H9 (cell line): ENCODE data around the gene IZUMO4. TPM values are rescaled to one million over a fixed set of nuclear protein-coding genes. Genes with fewer than 3 reads are reported as not detected.

Source experiments
- DNase-seq: peaks from one replicate; pipeline ENCODE4 v3.0.0-alpha.2; 2017
- H2AFZ ChIP-seq: one replicate; pipeline ENCODE4 v1.6.1; 2013; ENCODE audit warnings: mild to moderate bottlenecking, low read length, control low read depth, moderate library complexity
- H2AK5ac ChIP-seq: 2 replicates; pipeline ENCODE4 v1.6.1; 2013; ENCODE audit warnings: low read length, control low read depth, mixed read lengths; ENCODE audit not compliant: insufficient read length
- H2BK120ac ChIP-seq: one replicate; pipeline ENCODE4 v1.6.1; 2013; ENCODE audit warnings: low read depth, mild to moderate bottlenecking, low read length, control low read depth, inconsistent platforms; ENCODE audit not compliant: poor library complexity, severe bottlenecking
- H2BK12ac ChIP-seq: 2 replicates; pipeline ENCODE4 v1.6.1; 2013; ENCODE audit warnings: low read length, control low read depth, mixed read lengths, low read depth; ENCODE audit not compliant: insufficient read length
- H2BK15ac ChIP-seq: 2 replicates; pipeline ENCODE4 v1.6.1; 2013; ENCODE audit warnings: low read depth, low read length, control low read depth
- H2BK20ac ChIP-seq: one replicate; pipeline ENCODE4 v1.6.1; 2013; ENCODE audit warnings: low read depth, mild to moderate bottlenecking, low read length, control low read depth, inconsistent platforms; ENCODE audit not compliant: poor library complexity, severe bottlenecking
- H2BK5ac ChIP-seq: 2 replicates; pipeline ENCODE4 v1.6.1; 2013; ENCODE audit warnings: low read length, control low read depth, mixed read lengths; ENCODE audit not compliant: insufficient read length
- H3K14ac ChIP-seq: 2 replicates; pipeline ENCODE4 v1.6.1; 2013; ENCODE audit warnings: low read length, control low read depth; ENCODE audit not compliant: insufficient read depth
- H3K18ac ChIP-seq: 2 replicates; pipeline ENCODE4 v1.6.1; 2013; ENCODE audit warnings: low read depth, mild to moderate bottlenecking, mixed read lengths, low read length, control low read depth; ENCODE audit not compliant: insufficient read length
- H3K23ac ChIP-seq: 2 replicates; pipeline ENCODE4 v1.6.1; 2013; ENCODE audit warnings: low read length, control low read depth, mixed read lengths, low read depth; ENCODE audit not compliant: insufficient read length
- H3K23me2 ChIP-seq: 2 replicates; pipeline ENCODE4 v1.6.1; 2013; ENCODE audit warnings: low read depth, mild to moderate bottlenecking, mixed read lengths, low read length, control low read depth; ENCODE audit not compliant: insufficient read length, poor library complexity, severe bottlenecking
- H3K27ac ChIP-seq: 2 replicates; pipeline ENCODE4 v1.5.1; 2013; ENCODE audit warnings: low read length, control low read depth, mixed read lengths, low read depth; ENCODE audit not compliant: insufficient read length
- H3K27me3 ChIP-seq: 2 replicates; pipeline ENCODE4 v1.6.1; 2013; ENCODE audit warnings: low read length, control low read depth, inconsistent platforms; ENCODE audit not compliant: insufficient read depth
- H3K4ac ChIP-seq: 2 replicates; pipeline ENCODE4 v1.6.1; 2013; ENCODE audit warnings: low read depth, mild to moderate bottlenecking, control low read depth, inconsistent platforms, low read length, moderate library complexity
- H3K4me1 ChIP-seq: 2 replicates; pipeline ENCODE4 v1.6.1; 2013; ENCODE audit warnings: low read length, control low read depth, inconsistent platforms; ENCODE audit not compliant: insufficient read depth
- H3K4me2 ChIP-seq: 2 replicates; pipeline ENCODE4 v1.6.1; 2013; ENCODE audit warnings: low read length, control low read depth, mixed read lengths; ENCODE audit not compliant: insufficient read length, insufficient read depth
- H3K56ac ChIP-seq: 2 replicates; pipeline ENCODE4 v1.6.1; 2013; ENCODE audit warnings: low read depth, mild to moderate bottlenecking, mixed read lengths, low read length, control low read depth; ENCODE audit not compliant: insufficient read length
- H3K79me1 ChIP-seq: 2 replicates; pipeline ENCODE4 v1.6.1; 2013; ENCODE audit warnings: low read depth, mild to moderate bottlenecking, moderate library complexity, low read length, control low read depth, inconsistent platforms; ENCODE audit not compliant: insufficient read depth, poor library complexity, severe bottlenecking
- H3K79me2 ChIP-seq: 2 replicates; pipeline ENCODE4 v1.6.1; 2013; ENCODE audit warnings: low read length, control low read depth, inconsistent platforms; ENCODE audit not compliant: insufficient read depth
- H3K9ac ChIP-seq: 2 replicates; pipeline ENCODE4 v1.6.1; 2013; ENCODE audit warnings: low read length, control low read depth, mixed read lengths; ENCODE audit not compliant: insufficient read length; ENCODE audit errors: extremely low read depth
- H3K9me3 ChIP-seq: one replicate; pipeline ENCODE4 v1.6.1; 2013; ENCODE audit warnings: low read depth, low read length, inconsistent platforms; ENCODE audit not compliant: control insufficient read depth
- H3T11ph ChIP-seq: one replicate; pipeline ENCODE4 v1.6.1; 2013; ENCODE audit warnings: mild to moderate bottlenecking, low read length, control low read depth, inconsistent platforms
- H4K20me1 ChIP-seq: one replicate; pipeline ENCODE4 v1.6.1; 2013; ENCODE audit not compliant: control insufficient read depth, insufficient read length, insufficient read depth
- H4K5ac ChIP-seq: 2 replicates; pipeline ENCODE4 v1.6.1; 2013; ENCODE audit warnings: low read depth, mild to moderate bottlenecking, mixed read lengths, low read length, control low read depth; ENCODE audit not compliant: insufficient read length
- H4K8ac ChIP-seq: replicated peaks from 2 replicates; pipeline ENCODE4 v1.6.1; 2013; ENCODE audit warnings: low read length, control low read depth, mixed read lengths, low read depth; ENCODE audit not compliant: insufficient read length
- H4K91ac ChIP-seq: 2 replicates; pipeline ENCODE4 v1.6.1; 2013; ENCODE audit warnings: low read depth, mild to moderate bottlenecking, moderate library complexity, mixed read lengths, low read length, control low read depth; ENCODE audit not compliant: insufficient read length
- H3K27ac Mint-ChIP-seq, 3 experiments: 2 replicates in 2 of 3; 3 replicates in 1 of 3; pipeline ENCODE4 v1.8.0; 2020 to 2021; ENCODE audit warnings: mixed read lengths in 3 of 3, mild to moderate bottlenecking in 1 of 3, moderate library complexity in 1 of 3
- H3K27me3 Mint-ChIP-seq: 2 replicates; pipeline ENCODE4 v1.8.0; 2021; ENCODE audit warnings: low read depth, mild to moderate bottlenecking, moderate library complexity, mixed read lengths
- H3K36me3 Mint-ChIP-seq, 3 experiments: 2 replicates in 2 of 3; 3 replicates in 1 of 3; pipeline ENCODE4 v1.8.0; 2020 to 2021; ENCODE audit warnings: low read depth in 3 of 3, mixed read lengths in 3 of 3; ENCODE audit not compliant: insufficient read depth in 1 of 3
- H3K4me1 Mint-ChIP-seq, 2 experiments: 2 replicates each; pipeline ENCODE4 v1.8.0; 2020; ENCODE audit warnings: mixed read lengths in 2 of 2
- H3K4me3 Mint-ChIP-seq, 2 experiments: 2 replicates in 1 of 2; 3 replicates in 1 of 2; pipeline ENCODE4 v1.8.0; 2020 to 2021; ENCODE audit warnings: mild to moderate bottlenecking in 2 of 2, mixed read lengths in 2 of 2, moderate library complexity in 1 of 2
- H3K9me3 Mint-ChIP-seq, 2 experiments: 2 replicates in 1 of 2; 3 replicates in 1 of 2; pipeline ENCODE4 v1.8.0; 2020; ENCODE audit warnings: mild to moderate bottlenecking in 2 of 2, mixed read lengths in 2 of 2, moderate library complexity in 1 of 2
- CTCF ChIP-seq: fragments of 200-600 bp; sonication (generic); conservative IDR thresholded peaks from 3 replicates; pipeline ENCODE4 v1.8.0; 2021; ENCODE audit warnings: antibody characterized with exemption, mild to moderate bottlenecking
- WGBS: extraction: QIAGEN DNeasy Blood & Tissue Kit; methylation state at CpG from one replicate; pipeline ENCODE4 v1.1.7; 2013; ENCODE audit warnings: missing lambda C conversion rate, low lambda C conversion rate, mixed read lengths; ENCODE audit not compliant: insufficient read length; ENCODE audit errors: extremely low coverage; 5-methylcytosine and 5-hydroxymethylcytosine counted together
- total RNA-seq: library from RNA; stranded (reverse); gene quantifications from 2 replicates; pipeline ENCODE4 v1.2.1, GENCODE V29; 2021

The IZUMO4 gene
- total RNA-seq, 1 experiment from 2014 or later: 2.1 TPM

GRCh38 chr19:2111425-2111824, 14.7 kb downstream of the IZUMO4 start:
- Histone ChIP-seq H3K18ac (no peak overlapping the region), H3K27ac (no peak overlapping the region), H2BK20ac (no peak overlapping the region), H3K56ac (no peak overlapping the region), H2BK5ac (no peak overlapping the region), H4K5ac (no peak overlapping the region), H2AK5ac (no peak overlapping the region), H3K9ac (no peak overlapping the region), H3K23me2 (no peaks in the 10 kb centered on the region), H3K27me3 (no peaks in the 10 kb centered on the region), H3K23ac (no peak overlapping the region), H3K79me1 (no peaks in the 10 kb centered on the region), H3K4ac (no peak overlapping the region), H4K20me1 (no peaks in the 10 kb centered on the region), H3K9me3 (no peaks in the 10 kb centered on the region), H2BK15ac (no peak overlapping the region), H4K91ac (no peak overlapping the region), H4K8ac (no peak overlapping the region), H3T11ph (no peak overlapping the region), H2AFZ (no peak overlapping the region), H3K4me2 (no peak overlapping the region), H3K4me1 (no peaks in the 10 kb centered on the region), H3K79me2 (no peaks in the 10 kb centered on the region), H2BK120ac (no peak overlapping the region), H2BK12ac (no peak overlapping the region), H3K14ac (no peak overlapping the region)
- H3K36me3 Mint-ChIP-seq: peaks cover 51 to 80% (median 74%) of the 10 kb centered on the region in 3 experiments
- H3K27me3 Mint-ChIP-seq: no peaks in the 10 kb centered on the region; the same call in 1 of the 2 replicates
- DNase-seq: no peak
- H3K4me1 Mint-ChIP-seq: no peaks in the 10 kb centered on the region
- peak overlapping the region in 1 of 3 experiments; percentile 13; a peak in 1 of 7 replicates for H3K27ac Mint-ChIP-seq
- no CpG with 5 or more reads among the region's 22 CpGs for WGBS
- TF ChIP-seq CTCF: no peak
- H3K9me3 Mint-ChIP-seq: peaks cover 4% of the 10 kb centered on the region in 2 experiments; a peak in 2 of 5 replicates
- H3K4me3 Mint-ChIP-seq: no peak overlapping the region
